Left lung (tissue), 10 donors: ENCODE results near the gene JUN. TPM values are rescaled to one million over a fixed set of nuclear protein-coding genes. Genes with fewer than 3 reads are reported as not detected.

ENCODE experiments used
- ATAC-seq: fragments of 200-7000 bp; cut with Tn5 transposase; one replicate; pipeline ENCODE4 v1.9.1; 2020; ENCODE audit warnings: moderate library complexity
- DNase-seq, 4 donors: peaks; one replicate each; pipeline ENCODE4 v3.0.0-alpha.2; 2013 to 2020
- H3K27ac ChIP-seq, 2 donors: fragments of 200-600 bp; sonication (generic) in 1 of 2; one replicate each; pipeline versions ENCODE4 v1.5.0 to v1.8.0; 2020 to 2021
- H3K27me3 ChIP-seq, 2 donors: fragments of 200-600 bp; sonication (generic) in 1 of 2; one replicate each; pipeline versions ENCODE4 v1.5.0 to v1.8.0; 2020 to 2021
- H3K36me3 ChIP-seq, 2 donors: fragments of 200-600 bp; sonication (generic) in 1 of 2; one replicate each; pipeline versions ENCODE4 v1.5.0 to v1.8.0; 2020 to 2021
- H3K4me1 ChIP-seq, 2 donors: fragments of 200-600 bp; one replicate each; pipeline ENCODE4 v1.8.0; 2021
- H3K4me3 ChIP-seq, 2 donors: fragments of 200-600 bp; sonication (generic) in 1 of 2; one replicate each; pipeline versions ENCODE4 v1.5.0 to v1.8.0; 2020 to 2021; ENCODE audit warnings: mild to moderate bottlenecking in 1 of 2
- H3K9me3 ChIP-seq, 2 donors: fragments of 200-600 bp; sonication (generic) in 1 of 2; one replicate each; pipeline versions ENCODE4 v1.5.0 to v1.8.0; 2020 to 2021
- intact Hi-C, 2 donors: fragments of 100-400 bp; cut with DNase I; formaldehyde crosslinking; loops; one replicate each; pipeline versions ENCODE4 v1.11.2 to v1.14.2; 2022
- polyA plus RNA-seq, 6 donors: library from polyadenylated mRNA; unstranded; fragments of 120-200 nt; gene quantifications; one replicate each; pipeline ENCODE4 v1.2.1, GENCODE V29; 2013; ENCODE audit not compliant: insufficient read length in 6 of 6
- total RNA-seq, 2 donors: library from RNA; stranded (reverse); fragmentation: NEBNext Ultra II Directional; extraction: Animal tissue kit (Norgen Biotek cat#: 25700); gene quantifications; one replicate each; pipeline ENCODE4 v1.2.1, GENCODE V29; 2021
- TF ChIP-seq, protein P1 (sequence below), 2 donors: fragments of 200-600 bp; sonication (generic) in 1 of 2; IDR thresholded peaks; one replicate each; pipeline versions ENCODE4 v1.5.0 to v1.8.0; 2021; ENCODE audit warnings: antibody characterized with exemption in 2 of 2
- donor health status: DM: no; HTN: yes; CAD: no.
- donor health status: DM: no; HTN: no; CAD: no.

Gene JUN
- total and polyA plus RNA-seq, 8 donors, result 83.2 to 705 (median 174) TPM

DNA sequence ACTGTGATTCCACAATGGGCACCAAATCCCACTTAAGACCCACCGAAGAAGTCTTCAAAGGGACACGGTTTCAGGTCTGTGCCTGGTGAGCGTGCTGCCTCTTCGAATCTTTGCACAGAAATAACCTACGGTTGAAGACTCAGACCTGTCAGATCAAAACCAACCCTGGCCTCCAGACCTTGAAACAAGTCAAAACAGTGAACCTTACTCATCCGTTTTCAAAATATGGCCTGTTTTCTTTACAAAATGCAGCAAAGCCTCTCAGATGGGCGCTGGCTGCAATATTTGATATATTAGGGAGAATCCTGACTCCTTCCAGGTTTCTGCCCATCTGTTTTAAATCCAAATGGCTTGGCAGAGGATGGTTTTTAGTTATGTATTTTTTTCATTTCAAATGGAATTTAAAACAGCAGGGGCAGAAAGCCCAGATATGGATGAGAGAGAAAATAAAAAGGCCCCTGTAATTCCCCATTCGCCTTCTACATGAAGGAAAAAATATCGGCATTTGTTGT lies 14.0 kb downstream of the JUN start:
- no peaks in the 10 kb centered on the region for H3K36me3 ChIP-seq
- H3K27ac ChIP-seq, result no peak overlapping the region
- no peaks in the 10 kb centered on the region for H3K9me3 ChIP-seq
- H3K4me3 ChIP-seq, result no peak overlapping the region
- TF ChIP-seq, protein P1, sequence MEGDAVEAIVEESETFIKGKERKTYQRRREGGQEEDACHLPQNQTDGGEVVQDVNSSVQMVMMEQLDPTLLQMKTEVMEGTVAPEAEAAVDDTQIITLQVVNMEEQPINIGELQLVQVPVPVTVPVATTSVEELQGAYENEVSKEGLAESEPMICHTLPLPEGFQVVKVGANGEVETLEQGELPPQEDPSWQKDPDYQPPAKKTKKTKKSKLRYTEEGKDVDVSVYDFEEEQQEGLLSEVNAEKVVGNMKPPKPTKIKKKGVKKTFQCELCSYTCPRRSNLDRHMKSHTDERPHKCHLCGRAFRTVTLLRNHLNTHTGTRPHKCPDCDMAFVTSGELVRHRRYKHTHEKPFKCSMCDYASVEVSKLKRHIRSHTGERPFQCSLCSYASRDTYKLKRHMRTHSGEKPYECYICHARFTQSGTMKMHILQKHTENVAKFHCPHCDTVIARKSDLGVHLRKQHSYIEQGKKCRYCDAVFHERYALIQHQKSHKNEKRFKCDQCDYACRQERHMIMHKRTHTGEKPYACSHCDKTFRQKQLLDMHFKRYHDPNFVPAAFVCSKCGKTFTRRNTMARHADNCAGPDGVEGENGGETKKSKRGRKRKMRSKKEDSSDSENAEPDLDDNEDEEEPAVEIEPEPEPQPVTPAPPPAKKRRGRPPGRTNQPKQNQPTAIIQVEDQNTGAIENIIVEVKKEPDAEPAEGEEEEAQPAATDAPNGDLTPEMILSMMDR (IDR thresholded peaks at IDR 0.05), result no peak
- peaks cover 0 to 20% of the 10 kb centered on the region in 2 donors for H3K4me1 ChIP-seq
- DNase-seq (no peak), ATAC-seq (no peak)
- H3K27me3 ChIP-seq, result no peaks in the 10 kb centered on the region
- intact Hi-C loops, result no loop called here

- Histone ChIP-seq H3K36me3 (no peaks in the 10 kb centered on the region), H3K4me3 (no peak overlapping the region), H3K27ac (no peak overlapping the region), H3K9me3 (no peaks in the 10 kb centered on the region), H3K27me3 (no peaks in the 10 kb centered on the region), H3K4me1 (peaks cover 0 to 26% of the 10 kb centered on the region in 2 donors)
- peak; percentile 61 for ATAC-seq
- intact Hi-C loops, result no loop called here
- TF ChIP-seq, protein P1 (IDR thresholded peaks at IDR 0.05), result peak; percentile 68 to 79
- peak; percentile 59 to 82 (median 68) for DNase-seq
Observed at GRCh38 chr1:58768971-58769808, 14.7 kb downstream of the JUN start.

DNA sequence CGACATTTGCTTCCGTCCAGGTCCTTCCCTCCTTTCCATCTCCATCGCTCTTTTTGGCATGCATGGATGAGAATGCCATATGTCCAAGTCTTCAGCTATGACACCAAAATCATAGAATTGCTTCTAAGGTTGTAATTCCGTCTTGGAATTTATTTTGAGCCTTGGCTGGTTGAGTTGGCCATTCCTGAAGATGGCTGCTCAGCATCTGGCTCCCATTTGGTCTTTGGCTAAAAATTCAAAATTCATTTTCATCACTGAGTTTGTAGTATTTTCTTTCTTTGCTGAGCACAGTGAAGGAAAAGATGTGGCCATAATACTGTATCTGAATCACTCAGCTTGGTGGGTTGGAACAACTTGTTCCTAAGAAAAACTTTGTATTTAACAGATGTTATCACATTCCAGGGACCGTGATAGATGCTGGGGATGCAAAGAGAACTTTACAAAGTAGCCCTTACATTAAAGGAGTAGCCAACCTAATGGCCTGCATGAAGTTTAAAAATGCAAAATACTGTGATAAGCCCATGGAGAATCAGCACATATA lies 15.6 kb downstream of the JUN start:
- Histone ChIP-seq H3K27me3 (no peaks in the 10 kb centered on the region), H3K27ac (no peak overlapping the region), H3K4me3 (no peak overlapping the region), H3K9me3 (no peaks in the 10 kb centered on the region), H3K4me1 (peaks cover 5 to 28% of the 10 kb centered on the region in 2 donors), H3K36me3 (no peaks in the 10 kb centered on the region)
- ATAC-seq, result no peak
- intact Hi-C loops, result no loop called here
- TF ChIP-seq, protein P1 (IDR thresholded peaks at IDR 0.05), result no peak
- no peak for DNase-seq

DNA sequence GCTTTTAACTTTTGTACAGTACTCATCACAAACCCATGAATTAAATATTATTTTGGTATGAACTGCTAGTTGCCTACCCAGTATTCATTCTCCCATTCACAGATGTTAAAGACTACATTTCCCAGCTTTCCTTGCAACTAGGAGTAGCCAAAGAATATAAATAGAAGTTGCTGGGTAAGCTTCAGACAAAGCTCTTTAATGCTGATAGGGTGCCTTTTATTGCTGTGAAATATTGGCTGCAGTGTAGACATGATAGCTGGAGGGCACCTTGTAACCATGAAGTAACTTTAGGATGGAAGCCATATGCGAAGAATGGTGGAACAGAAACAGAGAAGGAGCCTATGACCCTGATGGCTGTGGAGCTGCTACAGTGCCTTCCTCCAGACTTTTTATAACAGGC lies 16.7 kb downstream of the JUN start:
- H3K36me3 ChIP-seq, result no peaks in the 10 kb centered on the region
- intact Hi-C loops, result no loop called here
- ATAC-seq (no peak), DNase-seq (no peak)
- H3K27ac ChIP-seq, result no peak overlapping the region
- no peak overlapping the region for H3K4me3 ChIP-seq
- peaks cover 5 to 23% of the 10 kb centered on the region in 2 donors for H3K4me1 ChIP-seq
- TF ChIP-seq, protein P1 (IDR thresholded peaks at IDR 0.05), result no peak
- no peaks in the 10 kb centered on the region for H3K9me3 ChIP-seq
- H3K27me3 ChIP-seq, result no peaks in the 10 kb centered on the region

DNA sequence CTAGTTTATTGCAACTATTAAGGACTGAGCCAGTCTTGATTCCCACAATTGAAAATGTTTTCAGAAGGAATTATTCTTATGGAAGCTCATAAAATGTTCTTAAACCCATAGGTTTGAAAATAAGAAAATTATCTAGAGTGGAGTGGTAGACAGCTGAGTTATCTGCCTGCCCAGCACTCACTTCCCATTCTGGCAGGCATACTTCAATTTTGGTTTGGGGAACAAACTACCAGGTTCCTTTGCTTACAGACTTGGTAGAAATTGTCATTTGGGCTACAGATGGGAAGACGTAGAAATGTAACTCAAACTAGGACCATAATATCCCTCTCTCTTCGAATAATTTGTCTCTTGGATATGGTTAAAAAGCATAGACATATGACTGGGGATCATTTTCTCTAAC lies 18.4 kb downstream of the JUN start:
- H3K36me3 ChIP-seq, result no peaks in the 10 kb centered on the region
- H3K4me3 ChIP-seq, result no peak overlapping the region
- ATAC-seq (no peak), DNase-seq (no peak)
- H3K27ac ChIP-seq, result no peak overlapping the region
- peaks cover 5 to 23% of the 10 kb centered on the region in 2 donors for H3K4me1 ChIP-seq
- H3K9me3 ChIP-seq, result no peaks in the 10 kb centered on the region
- no peaks in the 10 kb centered on the region for H3K27me3 ChIP-seq
- intact Hi-C loops, result no loop called here
- TF ChIP-seq, protein P1 (IDR thresholded peaks at IDR 0.05), result no peak
